Panc1 (cell line): ENCODE results near the gene IL31RA. TPM values are rescaled to one million over a fixed set of nuclear protein-coding genes. Genes with fewer than 3 reads are reported as not detected.

Experiments
- ATAC-seq: fragments of 200-7000 bp; cut with Tn5 transposase; 2 replicates; pipeline ENCODE4 v1.9.1; 2020; ENCODE audit warnings: mild to moderate bottlenecking, moderate library complexity
- BruUV-seq: library from RNA; stranded (reverse); fragments of 400-500 nt; replicated peaks from 2 replicates; lab custom pipeline; 2021; lab: Mats Ljungman, UMichigan
- CTCF ChIA-PET: fragments of 300-600 bp; sonication (Branson Sonifier 250); formaldehyde crosslinking; loops from one replicate; lab custom pipeline; 2022; ENCODE audit warnings: antibody characterized with exemption; lab: Charles Lee
- POLR2A ChIA-PET: fragments of 300-600 bp; sonication (Branson Sonifier 250); formaldehyde crosslinking; loops from one replicate; lab custom pipeline; 2022; ENCODE audit warnings: antibody characterized with exemption; lab: Charles Lee
- DNase-seq: peaks from one replicate; pipeline ENCODE4 v3.0.0-alpha.2; 2010; ENCODE audit warnings: low read depth, low spot score
- H3K27ac ChIP-seq: 2 replicates; pipeline ENCODE4 v1.5.1; 2011; ENCODE audit warnings: mild to moderate bottlenecking, low read length, inconsistent platforms
- H3K27me3 ChIP-seq: fragments of 200-500 bp; sonication (Bioruptor generic); 2 replicates; pipeline ENCODE4 v1.6.0; 2014; ENCODE audit warnings: low read length, inconsistent platforms; ENCODE audit not compliant: control insufficient read depth, insufficient read depth
- H3K36me3 ChIP-seq: fragments of 200-500 bp; sonication (Bioruptor generic); 2 replicates; pipeline ENCODE4 v1.5.1; 2014; ENCODE audit warnings: inconsistent platforms, mild to moderate bottlenecking, low read length, moderate library complexity; ENCODE audit not compliant: control insufficient read depth, insufficient read depth
- H3K4me1 ChIP-seq: 2 replicates; pipeline ENCODE4 v1.5.1; 2011; ENCODE audit warnings: inconsistent platforms, mild to moderate bottlenecking, low read length, moderate library complexity; ENCODE audit not compliant: control insufficient read depth, insufficient read depth
- H3K4me3 ChIP-seq, 2 experiments: 2 replicates each; pipeline ENCODE4 v1.5.1; 2011 to 2012; ENCODE audit warnings: low read depth in 2 of 2, low read length in 2 of 2, mild to moderate bottlenecking in 2 of 2, inconsistent platforms in 1 of 2, moderate library complexity in 1 of 2
- H3K9me3 ChIP-seq: fragments of 200-500 bp; sonication (Bioruptor generic); 2 replicates; pipeline ENCODE4 v1.5.1; 2014; ENCODE audit warnings: low read depth, mild to moderate bottlenecking, inconsistent platforms, low read length, moderate library complexity; ENCODE audit not compliant: control insufficient read depth, insufficient read depth
- CTCF ChIP-seq: fragments of 450-650 bp; IDR thresholded peaks from 2 replicates; pipeline ENCODE4 v1.5.1; 2017; ENCODE audit warnings: mild to moderate bottlenecking
- POLR2AphosphoS5 ChIP-seq: IDR thresholded peaks from 2 replicates; pipeline ENCODE4 v1.6.1; 2012; ENCODE audit warnings: mild to moderate bottlenecking, low read depth, low read length, moderate library complexity
- SIN3A ChIP-seq: IDR thresholded peaks from 2 replicates; pipeline ENCODE4 v1.6.1; 2012; ENCODE audit warnings: low read depth, mild to moderate bottlenecking, low read length, moderate library complexity, borderline replicate concordance; ENCODE audit not compliant: insufficient read depth
- TCF7L2 ChIP-seq: IDR thresholded peaks from 2 replicates; pipeline ENCODE4 v1.6.1; 2011; ENCODE audit warnings: mild to moderate bottlenecking, low read depth, low read length, inconsistent platforms
- in situ Hi-C: cut with HindIII; loops from 2 replicates; pipeline ENCODE4 v1.10.0; 2016; ENCODE audit warnings: low sequenced_read_pairs, low pct_unique_long_range_greater_than_20kb
- intact Hi-C: fragments of 100-400 bp; cut with micrococcal nuclease; formaldehyde crosslinking; loops from one replicate; pipeline ENCODE4 v1.10.0; 2022; ENCODE audit not compliant: unreplicated experiment
- total RNA-seq: library from RNA; stranded (reverse); gene quantifications from one replicate; pipeline ENCODE4 v1.2.1, GENCODE V29; 2021; ENCODE audit not compliant: unreplicated experiment
- TF ChIP-seq, protein P1 (sequence below), 2 experiments: IDR thresholded peaks; 2 replicates each; pipeline ENCODE4 v1.6.1; 2011 to 2012; ENCODE audit warnings: low read depth in 2 of 2, control low read depth in 1 of 2, low read length in 1 of 2, mild to moderate bottlenecking in 1 of 2, moderate library complexity in 1 of 2; ENCODE audit not compliant: insufficient read depth in 1 of 2

The IL31RA gene
- total RNA-seq, 1 experiment from 2014 or later = 3.1 TPM

GRCh38 chr5:55816342-55816741, 34.8 kb upstream of the IL31RA start:
- BruUV-seq = no TSS peak
- CTCF ChIA-PET = interaction anchor here (0.6 kb wide), 1 partner anchor 524 kb away, joined by 6 read pairs; no protein-coding TSS in a partner anchor

DNA sequence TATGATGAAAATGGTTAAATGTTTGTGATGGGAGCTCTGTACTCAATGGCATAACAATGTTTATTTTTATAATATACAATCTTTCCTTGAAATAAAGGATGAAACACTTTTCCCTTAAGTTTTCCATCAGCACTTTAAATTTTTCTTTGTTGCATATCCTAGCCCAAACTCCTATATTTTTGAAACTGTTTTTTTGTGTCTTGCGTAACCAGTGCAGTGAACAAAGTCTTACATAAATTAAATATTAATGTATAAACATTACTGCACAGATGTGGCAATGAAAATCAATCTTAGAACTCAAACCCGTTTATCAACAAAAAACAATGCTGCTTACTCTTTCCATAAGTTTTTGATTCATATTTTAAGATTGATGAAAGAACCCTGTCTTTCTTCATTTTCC, 34.1 kb upstream of the IL31RA start:
- POLR2A ChIA-PET = no interaction called here
- TF ChIP-seq CTCF = no peak
- TF ChIP-seq TCF7L2 = no peak
- no peak for TF ChIP-seq SIN3A
- no peak for TF ChIP-seq POLR2AphosphoS5
- TF ChIP-seq, protein P1, sequence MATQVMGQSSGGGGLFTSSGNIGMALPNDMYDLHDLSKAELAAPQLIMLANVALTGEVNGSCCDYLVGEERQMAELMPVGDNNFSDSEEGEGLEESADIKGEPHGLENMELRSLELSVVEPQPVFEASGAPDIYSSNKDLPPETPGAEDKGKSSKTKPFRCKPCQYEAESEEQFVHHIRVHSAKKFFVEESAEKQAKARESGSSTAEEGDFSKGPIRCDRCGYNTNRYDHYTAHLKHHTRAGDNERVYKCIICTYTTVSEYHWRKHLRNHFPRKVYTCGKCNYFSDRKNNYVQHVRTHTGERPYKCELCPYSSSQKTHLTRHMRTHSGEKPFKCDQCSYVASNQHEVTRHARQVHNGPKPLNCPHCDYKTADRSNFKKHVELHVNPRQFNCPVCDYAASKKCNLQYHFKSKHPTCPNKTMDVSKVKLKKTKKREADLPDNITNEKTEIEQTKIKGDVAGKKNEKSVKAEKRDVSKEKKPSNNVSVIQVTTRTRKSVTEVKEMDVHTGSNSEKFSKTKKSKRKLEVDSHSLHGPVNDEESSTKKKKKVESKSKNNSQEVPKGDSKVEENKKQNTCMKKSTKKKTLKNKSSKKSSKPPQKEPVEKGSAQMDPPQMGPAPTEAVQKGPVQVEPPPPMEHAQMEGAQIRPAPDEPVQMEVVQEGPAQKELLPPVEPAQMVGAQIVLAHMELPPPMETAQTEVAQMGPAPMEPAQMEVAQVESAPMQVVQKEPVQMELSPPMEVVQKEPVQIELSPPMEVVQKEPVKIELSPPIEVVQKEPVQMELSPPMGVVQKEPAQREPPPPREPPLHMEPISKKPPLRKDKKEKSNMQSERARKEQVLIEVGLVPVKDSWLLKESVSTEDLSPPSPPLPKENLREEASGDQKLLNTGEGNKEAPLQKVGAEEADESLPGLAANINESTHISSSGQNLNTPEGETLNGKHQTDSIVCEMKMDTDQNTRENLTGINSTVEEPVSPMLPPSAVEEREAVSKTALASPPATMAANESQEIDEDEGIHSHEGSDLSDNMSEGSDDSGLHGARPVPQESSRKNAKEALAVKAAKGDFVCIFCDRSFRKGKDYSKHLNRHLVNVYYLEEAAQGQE (IDR thresholded peaks at IDR 0.05; ENCODE audit: insufficient read depth in 1 of 2, low read depth in 2 of 2, low read length in 1 of 2) = no peak
- no peak overlapping the region for H3K4me3 ChIP-seq
- ATAC-seq (no peak), DNase-seq (no peak)
- no peaks in the 10 kb centered on the region for H3K36me3 ChIP-seq
- no peak overlapping the region for H3K27ac ChIP-seq
- H3K27me3 ChIP-seq = no peaks in the 10 kb centered on the region
- no peaks in the 10 kb centered on the region for H3K9me3 ChIP-seq
- H3K4me1 ChIP-seq = 0 out of 2 replicates have a peak, but pooled peaks cover 2% of the 10 kb centered on the region
- no TSS peak for BruUV-seq
- in situ Hi-C loops = no loop called here
- intact Hi-C loops = no loop called here
- CTCF ChIA-PET = no interaction called here

More at GRCh38 chr5:55816342-55816741, 34.8 kb upstream of the IL31RA start:
- H3K4me1 ChIP-seq = 0 out of 2 replicates have a peak, but pooled peaks cover under 1% of the 10 kb centered on the region
- no peaks in the 10 kb centered on the region for H3K36me3 ChIP-seq
- DNase-seq (no peak), ATAC-seq (no peak)
- H3K9me3 ChIP-seq = no peaks in the 10 kb centered on the region
- POLR2A ChIA-PET = interaction anchor here (0.7 kb wide), 1 partner anchor 629 kb away, joined by 4 read pairs; no protein-coding TSS in a partner anchor
- H3K27me3 ChIP-seq = no peaks in the 10 kb centered on the region
- no peak overlapping the region for H3K27ac ChIP-seq
- intact Hi-C loops = no loop called here
- no peak overlapping the region for H3K4me3 ChIP-seq
- in situ Hi-C loops = no loop called here
- TF ChIP-seq, protein P1 (IDR thresholded peaks at IDR 0.05; ENCODE audit: insufficient read depth in 1 of 2, low read depth in 2 of 2, low read length in 1 of 2) = no peak
- no peak for TF ChIP-seq TCF7L2
- no peak for TF ChIP-seq CTCF
- TF ChIP-seq SIN3A = no peak
- TF ChIP-seq POLR2AphosphoS5 = no peak
